Adrenal gland (tissue), 12 donors: ENCODE data around the gene CRHR1. TPM values are rescaled to one million over a fixed set of nuclear protein-coding genes. Genes with fewer than 3 reads are reported as not detected.

ENCODE experiments used
- DNase-seq, 7 donors: peaks; one replicate each; pipeline ENCODE4 v3.0.0-alpha.2; 2019 to 2020
- H3K27ac ChIP-seq, 5 donors: fragments of 200-600 bp; sonication (generic) in 4 of 5; 1 replicate in 3 of 5; 2 replicates in 2 of 5; pipeline versions ENCODE4 v1.5.1 to v1.8.0; 2016 to 2020; ENCODE audit warnings: mild to moderate bottlenecking in 1 of 5
- H3K27me3 ChIP-seq: fragments of 200-600 bp; 2 replicates; pipeline ENCODE4 v1.8.0; 2021
- H3K36me3 ChIP-seq, 2 donors: fragments of 200-600 bp; replicated peaks in 1 of 2; 1 replicate in 1 of 2; 2 replicates in 1 of 2; pipeline versions ENCODE4 v1.5.1 to v1.8.0; 2018 to 2022
- H3K4me1 ChIP-seq, 2 donors: fragments of 200-600 bp; replicated peaks in 1 of 2; 1 replicate in 1 of 2; 2 replicates in 1 of 2; pipeline versions ENCODE4 v1.5.1 to v1.8.0; 2018 to 2021
- H3K4me3 ChIP-seq, 4 donors: fragments of 200-600 bp; sonication (generic) in 3 of 4; one replicate each; pipeline ENCODE4 v1.5.1; 2016 to 2018
- H3K9me3 ChIP-seq, 3 donors: fragments of 200-600 bp; sonication (generic) in 1 of 3; replicated peaks in 1 of 3; 1 replicate in 2 of 3; 2 replicates in 1 of 3; pipeline versions ENCODE4 v1.5.1 to v1.8.0; 2016 to 2021
- POLR2A ChIP-seq, 2 donors: fragments of 450-650 bp; IDR thresholded peaks; one replicate each; pipeline ENCODE4 v1.6.1; 2017; ENCODE audit warnings: antibody characterized with exemption in 2 of 2, mild to moderate bottlenecking in 2 of 2, moderate library complexity in 1 of 2
- WGBS, 4 donors: extraction: QIAGEN DNeasy Blood & Tissue Kit in 2 of 4; methylation state at CpG; one replicate each; pipeline versions ENCODE4 v1.1.5 to v1.1.7; 2013 to 2017; 5-methylcytosine and 5-hydroxymethylcytosine counted together
- intact Hi-C, 2 donors: fragments of 100-400 bp; cut with DNase I; formaldehyde crosslinking; loops; one replicate each; pipeline versions ENCODE4 v1.14.1 to v1.15.0; 2022 to 2023
- polyA plus RNA-seq, 3 donors: library from polyadenylated mRNA; stranded (reverse); fragments of 200-250 nt in 2 of 3; fragments of 350-450 nt in 1 of 3; fragmentation: Illumina TruSeq in 1 of 3; extraction: RNeasy Lipid Tissue Mini Kit (QIAGEN cat#74804) in 1 of 3; gene quantifications; one replicate each; pipeline ENCODE4 v1.2.3, GENCODE V29; 2013 to 2014
- total RNA-seq, 9 donors: library from RNA; depleted of rRNA in 4 of 9; stranded (reverse); fragments of >200 nt in 4 of 9; fragments of 120-200 nt in 1 of 9; fragmentation: NEBNext Ultra II Directional in 1 of 9; extraction: Animal tissue kit (Norgen Biotek cat#: 25700) in 1 of 9; gene quantifications; one replicate each; pipeline versions ENCODE4 v1.1.0 to v1.2.4, GENCODE V29; 2013 to 2023
- TF ChIP-seq, protein P1 (sequence below), 6 experiments: fragments of 450-650 bp in 4 of 6; fragments of 200-600 bp in 2 of 6; sonication (generic) in 1 of 6; IDR thresholded peaks; 1 replicate in 5 of 6; 2 replicates in 1 of 6; pipeline versions ENCODE4 v1.5.1 to v1.8.0; 2016 to 2021; ENCODE audit warnings: antibody characterized with exemption in 6 of 6, mild to moderate bottlenecking in 2 of 6, moderate library complexity in 1 of 6
- donor health status: healthy with polysubstance abuse.
- donor health status: Bipolar disorder and iron deficiency.
- donor health status: DM: yes; HTN: yes; CAD: no.
- donor health status: DM: no; HTN: no; CAD: no.
- donor health status: DM: no; HTN: no; CAD: no.
- donor health status: DM: yes; HTN: yes; CAD: no.

Gene CRHR1
- total and polyA plus RNA-seq, 12 donors: 0.27 TPM; not detected in 11

DNA sequence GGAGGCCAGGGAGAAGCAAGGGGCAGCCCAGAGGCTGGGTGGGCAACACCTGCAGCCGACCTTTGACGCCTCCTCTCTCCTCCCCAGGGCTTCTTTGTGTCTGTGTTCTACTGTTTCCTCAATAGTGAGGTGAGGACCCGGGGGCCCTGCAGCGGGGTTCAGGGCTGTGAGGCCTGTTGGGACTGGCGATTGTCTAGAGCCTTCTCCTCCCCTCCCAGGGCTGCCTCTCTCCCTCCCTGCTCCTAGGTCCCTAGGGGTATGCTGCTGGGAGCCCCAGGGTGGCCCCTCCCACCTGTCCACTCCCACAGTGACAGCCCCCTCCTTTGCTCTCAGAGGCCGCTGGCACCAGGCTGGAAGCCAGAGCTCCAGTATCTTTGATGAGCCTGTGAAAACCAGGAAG lies 49.8 kb downstream of the CRHR1 start:
- TF ChIP-seq, protein P1, sequence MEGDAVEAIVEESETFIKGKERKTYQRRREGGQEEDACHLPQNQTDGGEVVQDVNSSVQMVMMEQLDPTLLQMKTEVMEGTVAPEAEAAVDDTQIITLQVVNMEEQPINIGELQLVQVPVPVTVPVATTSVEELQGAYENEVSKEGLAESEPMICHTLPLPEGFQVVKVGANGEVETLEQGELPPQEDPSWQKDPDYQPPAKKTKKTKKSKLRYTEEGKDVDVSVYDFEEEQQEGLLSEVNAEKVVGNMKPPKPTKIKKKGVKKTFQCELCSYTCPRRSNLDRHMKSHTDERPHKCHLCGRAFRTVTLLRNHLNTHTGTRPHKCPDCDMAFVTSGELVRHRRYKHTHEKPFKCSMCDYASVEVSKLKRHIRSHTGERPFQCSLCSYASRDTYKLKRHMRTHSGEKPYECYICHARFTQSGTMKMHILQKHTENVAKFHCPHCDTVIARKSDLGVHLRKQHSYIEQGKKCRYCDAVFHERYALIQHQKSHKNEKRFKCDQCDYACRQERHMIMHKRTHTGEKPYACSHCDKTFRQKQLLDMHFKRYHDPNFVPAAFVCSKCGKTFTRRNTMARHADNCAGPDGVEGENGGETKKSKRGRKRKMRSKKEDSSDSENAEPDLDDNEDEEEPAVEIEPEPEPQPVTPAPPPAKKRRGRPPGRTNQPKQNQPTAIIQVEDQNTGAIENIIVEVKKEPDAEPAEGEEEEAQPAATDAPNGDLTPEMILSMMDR (IDR thresholded peaks at IDR 0.05): no peak
- TF ChIP-seq POLR2A (IDR thresholded peaks at IDR 0.05): no peak
- no peak overlapping the region for H3K27ac ChIP-seq
- no peaks in the 10 kb centered on the region for H3K36me3 ChIP-seq
- H3K9me3 ChIP-seq: no peaks in the 10 kb centered on the region
- intact Hi-C loops: loop anchor here (5.0 to 10.0 kb wide), 3 partner anchors 192 to 609 kb away; partner anchors contain the start of gene FMNL1 (in 1 of the 2)
- WGBS, 4 donors: 60 to 83% (median 70%) methylated on average over 5 to 6 of the region's 6 CpGs
- H3K4me3 ChIP-seq: no peak overlapping the region
- no peak for DNase-seq
- H3K4me1 ChIP-seq: no peaks in the 10 kb centered on the region
- H3K27me3 ChIP-seq: no peaks in the 10 kb centered on the region

DNA sequence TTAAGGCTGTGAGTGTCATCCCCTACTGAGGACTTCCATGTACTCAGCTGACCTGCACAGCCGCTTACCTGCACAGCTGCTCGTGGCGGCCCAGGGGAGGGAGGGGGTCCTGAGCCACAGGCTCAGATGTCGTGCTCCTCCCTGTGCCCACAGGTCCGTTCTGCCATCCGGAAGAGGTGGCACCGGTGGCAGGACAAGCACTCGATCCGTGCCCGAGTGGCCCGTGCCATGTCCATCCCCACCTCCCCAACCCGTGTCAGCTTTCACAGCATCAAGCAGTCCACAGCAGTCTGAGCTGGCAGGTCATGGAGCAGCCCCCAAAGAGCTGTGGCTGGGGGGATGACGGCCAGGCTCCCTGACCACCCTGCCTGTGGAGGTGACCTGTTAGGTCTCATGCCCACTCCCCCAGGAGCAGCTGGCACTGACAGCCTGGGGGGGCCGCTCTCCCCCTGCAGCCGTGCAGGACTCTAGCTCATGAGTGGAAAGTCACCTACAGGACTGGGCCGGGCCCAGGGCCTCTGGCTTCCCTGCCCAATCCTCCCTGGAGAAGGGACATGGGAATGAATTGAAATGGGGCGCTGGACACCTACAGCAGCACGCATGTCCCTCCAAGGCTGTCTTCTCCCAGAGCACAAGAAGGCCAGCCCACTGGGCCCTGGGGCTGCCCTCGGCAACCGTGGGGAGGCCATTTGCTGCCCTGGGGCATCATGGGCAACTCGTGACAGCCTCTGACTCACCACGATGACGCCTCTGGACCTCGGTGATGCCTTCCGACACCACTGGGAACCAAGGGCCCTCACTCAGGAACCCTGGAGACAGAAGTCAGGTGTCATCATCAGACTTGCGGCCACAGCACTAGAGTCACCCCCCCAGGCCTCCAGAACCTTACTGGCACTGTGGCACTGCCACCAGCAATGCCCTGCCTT lies 50.6 kb downstream of the CRHR1 start:
- H3K27ac ChIP-seq: no peak overlapping the region
- H3K9me3 ChIP-seq: no peaks in the 10 kb centered on the region
- DNase-seq: no peak
- H3K4me1 ChIP-seq: no peaks in the 10 kb centered on the region
- intact Hi-C loops: loop anchor here (5.0 to 10.0 kb wide), 3 partner anchors 192 to 610 kb away; partner anchors contain the start of gene FMNL1 (in 1 of the 2)
- TF ChIP-seq POLR2A (IDR thresholded peaks at IDR 0.05): no peak
- TF ChIP-seq, protein P1 (IDR thresholded peaks at IDR 0.05): no peak
- no peak overlapping the region for H3K4me3 ChIP-seq
- 67 to 84% (median 80%) methylated on average over 6 to 26 of the region's 26 CpGs for WGBS, 4 donors
- no peaks in the 10 kb centered on the region for H3K36me3 ChIP-seq
- no peaks in the 10 kb centered on the region for H3K27me3 ChIP-seq

DNA sequence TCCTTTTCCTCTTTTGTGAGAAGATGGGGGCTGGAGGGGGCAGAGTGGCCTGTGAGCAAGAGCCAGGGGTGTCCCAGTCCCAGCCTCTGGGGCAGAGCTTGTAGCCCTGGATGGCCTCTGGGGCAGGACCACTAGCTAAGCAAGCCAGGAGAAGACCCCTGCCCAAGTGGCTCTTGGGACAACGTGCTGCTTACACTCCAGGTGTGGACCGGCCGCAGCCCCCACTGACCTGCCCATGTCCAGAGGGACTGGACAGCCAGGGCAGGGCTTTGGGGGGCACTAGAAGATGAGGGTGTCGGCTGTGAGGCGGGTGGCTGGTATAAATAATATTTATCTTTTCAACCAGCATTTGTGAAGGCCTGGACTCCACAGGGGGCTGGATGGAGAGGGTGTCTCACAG lies 51.4 kb downstream of the CRHR1 start:
- WGBS, 4 donors: 76 to 87% (median 80%) methylated on average over 5 of the region's 5 CpGs
- no peak for TF ChIP-seq POLR2A (IDR thresholded peaks at IDR 0.05)
- TF ChIP-seq, protein P1 (IDR thresholded peaks at IDR 0.05): no peak
- H3K4me3 ChIP-seq: no peak overlapping the region
- intact Hi-C loops: loop anchor here in 1 of 2 donors (10.0 kb wide), 2 partner anchors 441 to 611 kb away; partner anchors contain the start of gene FMNL1
- no peaks in the 10 kb centered on the region for H3K9me3 ChIP-seq
- H3K36me3 ChIP-seq: no peaks in the 10 kb centered on the region
- H3K27ac ChIP-seq: no peak overlapping the region
- DNase-seq: no peak
- no peaks in the 10 kb centered on the region for H3K4me1 ChIP-seq
- H3K27me3 ChIP-seq: no peaks in the 10 kb centered on the region
